Measurements from ENCODE around the gene PSMB2. TPM values are rescaled to one million over a fixed set of nuclear protein-coding genes. Genes with fewer than 3 reads are reported as not detected.

The PSMB2 gene
- total and polyA plus RNA-seq, 7 donors, result 29.3 to 66.5 (median 32.1) TPM

- TF ChIP-seq POLR2AphosphoS5 (IDR thresholded peaks at IDR 0.05), result no peak
- TF ChIP-seq EP300 (IDR thresholded peaks at IDR 0.05), result no peak
- TF ChIP-seq CTCF (IDR thresholded peaks at IDR 0.05), result no peak
- TF ChIP-seq POLR2A (IDR thresholded peaks at IDR 0.05), result no peak
- no peak for DNase-seq
- no peaks in the 10 kb centered on the region for H3K36me3 ChIP-seq
- intact Hi-C loops (cut with DNase I), result no loop called here
- H3K4me1 ChIP-seq, result no peaks in the 10 kb centered on the region
- peaks cover 0 to 8% (median 0%) of the 10 kb centered on the region in 3 donors for H3K27me3 ChIP-seq
- H3K27ac ChIP-seq, result no peak overlapping the region
- no peaks in the 10 kb centered on the region for H3K9me3 ChIP-seq
- H3K4me3 ChIP-seq, result no peak overlapping the region
- 82 to 93% methylated on average over 1 of the region's 1 CpG for WGBS, 2 donors
Observed at GRCh38 chr1:35675773-35676172, 34.4 kb upstream of the PSMB2 start.

- Histone ChIP-seq H3K27me3 (peaks cover 0 to 9% (median 0%) of the 10 kb centered on the region in 3 donors), H3K4me3 (no peak overlapping the region), H3K27ac (no peak overlapping the region), H3K4me1 (no peaks in the 10 kb centered on the region), H3K36me3 (no peaks in the 10 kb centered on the region), H3K9me3 (no peaks in the 10 kb centered on the region)
- intact Hi-C loops (cut with DNase I), result no loop called here
- no peak for DNase-seq
- TF ChIP-seq EP300 (IDR thresholded peaks at IDR 0.05) (no peak), CTCF (IDR thresholded peaks at IDR 0.05) (no peak), POLR2A (IDR thresholded peaks at IDR 0.05) (no peak), POLR2AphosphoS5 (IDR thresholded peaks at IDR 0.05) (no peak)
- 74 to 78% methylated on average over 5 of the region's 5 CpGs for WGBS, 2 donors
Observed at GRCh38 chr1:35674111-35674510, 32.8 kb upstream of the PSMB2 start.

GRCh38 chr1:35672116-35672515 lies 30.8 kb upstream of the PSMB2 start:
- no peak for TF ChIP-seq POLR2A (IDR thresholded peaks at IDR 0.05)
- no peak for TF ChIP-seq CTCF (IDR thresholded peaks at IDR 0.05)
- TF ChIP-seq POLR2AphosphoS5 (IDR thresholded peaks at IDR 0.05), result no peak
- TF ChIP-seq EP300 (IDR thresholded peaks at IDR 0.05), result no peak
- no peaks in the 10 kb centered on the region for H3K4me1 ChIP-seq
- no peaks in the 10 kb centered on the region for H3K9me3 ChIP-seq
- no peak for DNase-seq
- H3K27ac ChIP-seq, result no peak overlapping the region
- intact Hi-C loops (cut with DNase I), result no loop called here
- H3K27me3 ChIP-seq, result peaks cover 0 to 9% (median 0%) of the 10 kb centered on the region in 3 donors
- no peak overlapping the region for H3K4me3 ChIP-seq
- no peaks in the 10 kb centered on the region for H3K36me3 ChIP-seq
- 42 to 79% methylated on average over 6 of the region's 6 CpGs for WGBS, 2 donors

- Histone ChIP-seq H3K27ac (no peak overlapping the region), H3K4me3 (no peak overlapping the region), H3K4me1 (no peaks in the 10 kb centered on the region), H3K36me3 (no peaks in the 10 kb centered on the region), H3K27me3 (peaks cover 0 to 9% (median 0%) of the 10 kb centered on the region in 3 donors), H3K9me3 (no peaks in the 10 kb centered on the region)
- TF ChIP-seq POLR2AphosphoS5 (IDR thresholded peaks at IDR 0.05) (no peak), CTCF (IDR thresholded peaks at IDR 0.05) (no peak), EP300 (IDR thresholded peaks at IDR 0.05) (no peak), POLR2A (IDR thresholded peaks at IDR 0.05) (no peak)
- WGBS, 2 donors, result 73 to 83% methylated on average over 5 of the region's 5 CpGs
- intact Hi-C loops (cut with DNase I), result no loop called here
- no peak for DNase-seq
Observed at GRCh38 chr1:35668506-35668905, 27.2 kb upstream of the PSMB2 start.

- WGBS, 2 donors, result 20 to 42% methylated on average over 1 of the region's 1 CpG
- H3K27ac ChIP-seq, result no peak overlapping the region
- no peaks in the 10 kb centered on the region for H3K9me3 ChIP-seq
- DNase-seq, result no peak
- no peaks in the 10 kb centered on the region for H3K4me1 ChIP-seq
- H3K4me3 ChIP-seq, result no peak overlapping the region
- no peaks in the 10 kb centered on the region for H3K36me3 ChIP-seq
- TF ChIP-seq EP300 (IDR thresholded peaks at IDR 0.05) (no peak), CTCF (IDR thresholded peaks at IDR 0.05) (no peak), POLR2A (IDR thresholded peaks at IDR 0.05) (no peak), POLR2AphosphoS5 (IDR thresholded peaks at IDR 0.05) (no peak)
- intact Hi-C loops (cut with DNase I), result no loop called here
- H3K27me3 ChIP-seq, result peaks cover 0 to 5% (median 0%) of the 10 kb centered on the region in 3 donors
Observed at GRCh38 chr1:35666916-35667315, 25.6 kb upstream of the PSMB2 start.

Measured in sigmoid colon (tissue), 7 donors.